ENCODE data around the gene GRIK3. TPM values are rescaled to one million over a fixed set of nuclear protein-coding genes. Genes with fewer than 3 reads are reported as not detected.

Gene GRIK3
- total and polyA plus RNA-seq, 4 donors, result 0.03 to 0.08 (median 0.05) TPM; not detected in 1

- Histone ChIP-seq H3K9ac (ENCODE audit: low read depth in 1 of 2, low read length in 2 of 2) (no peak overlapping the region), H3K4me1 (ENCODE audit: control insufficient read depth in 4 of 4, insufficient read depth in 4 of 4, low read length in 3 of 4) (peaks cover 0 to 3% (median 0%) of the 10 kb centered on the region in 4 donors), H3K27me3 (ENCODE audit: control insufficient read depth in 4 of 4, insufficient read depth in 4 of 4, low read length in 3 of 4) (peaks cover 0 to 6% (median under 1%) of the 10 kb centered on the region in 4 donors), H3K27ac (ENCODE audit: low read depth in 1 of 2, low read length in 2 of 2) (no peak overlapping the region), H3K9me3 (ENCODE audit: control insufficient read depth in 4 of 4, low read length in 3 of 4) (no peaks in the 10 kb centered on the region), H3K4me3 (ENCODE audit: low read depth in 1 of 3, low read length in 3 of 3) (no peak overlapping the region), H3K36me3 (ENCODE audit: control insufficient read depth in 4 of 4, insufficient read depth in 3 of 4, low read depth in 1 of 4, low read length in 3 of 4) (no peaks in the 10 kb centered on the region)
- WGBS, result 75% methylated on average over 8 of the region's 8 CpGs
- no peak for DNase-seq (ENCODE audit: low spot score)
- TF ChIP-seq CTCF (IDR thresholded peaks at IDR 0.05; ENCODE audit: low read depth, low read length, missing input control), result no peak
- TF ChIP-seq HNF4G (IDR thresholded peaks at IDR 0.05), result no peak
- TF ChIP-seq MAX (IDR thresholded peaks at IDR 0.05), result no peak
- no peak for TF ChIP-seq ZBTB33 (IDR thresholded peaks at IDR 0.05)
- no peak for TF ChIP-seq SP1 (IDR thresholded peaks at IDR 0.05)
- TF ChIP-seq ATF3 (IDR thresholded peaks at IDR 0.05), result no peak
- no peak for TF ChIP-seq EGR1 (IDR thresholded peaks at IDR 0.05; ENCODE audit: low read depth in 2 of 2)
- TF ChIP-seq RXRA (IDR thresholded peaks at IDR 0.05), result no peak
- TF ChIP-seq YY1 (IDR thresholded peaks at IDR 0.05), result no peak
- no peak for TF ChIP-seq RAD21 (IDR thresholded peaks at IDR 0.05)
- TF ChIP-seq NR2F2 (IDR thresholded peaks at IDR 0.05), result no peak
- no peak for TF ChIP-seq REST (IDR thresholded peaks at IDR 0.05)
- no peak for TF ChIP-seq GABPA (IDR thresholded peaks at IDR 0.05 in 1 of 2, conservative IDR thresholded peaks at IDR 0.05 in 1 of 2)
- TF ChIP-seq HNF4A (conservative IDR thresholded peaks at IDR 0.05), result no peak
- no peak for TF ChIP-seq FOXA1 (IDR thresholded peaks at IDR 0.05)
- TF ChIP-seq TAF1 (conservative IDR thresholded peaks at IDR 0.05), result no peak
- no peak for TF ChIP-seq FOXA2 (IDR thresholded peaks at IDR 0.05)
- no peak for TF ChIP-seq JUND (IDR thresholded peaks at IDR 0.05)
These were observed 232.3 kb downstream of the GRIK3 start for GRCh38 chr1:36802018-36802417.

Data from liver (tissue), 9 donors.